ENCODE results near the gene DNAJB8.
A peak's percentile ranks its signal among the peaks of the same experiment; 100 is the strongest.

DNA sequence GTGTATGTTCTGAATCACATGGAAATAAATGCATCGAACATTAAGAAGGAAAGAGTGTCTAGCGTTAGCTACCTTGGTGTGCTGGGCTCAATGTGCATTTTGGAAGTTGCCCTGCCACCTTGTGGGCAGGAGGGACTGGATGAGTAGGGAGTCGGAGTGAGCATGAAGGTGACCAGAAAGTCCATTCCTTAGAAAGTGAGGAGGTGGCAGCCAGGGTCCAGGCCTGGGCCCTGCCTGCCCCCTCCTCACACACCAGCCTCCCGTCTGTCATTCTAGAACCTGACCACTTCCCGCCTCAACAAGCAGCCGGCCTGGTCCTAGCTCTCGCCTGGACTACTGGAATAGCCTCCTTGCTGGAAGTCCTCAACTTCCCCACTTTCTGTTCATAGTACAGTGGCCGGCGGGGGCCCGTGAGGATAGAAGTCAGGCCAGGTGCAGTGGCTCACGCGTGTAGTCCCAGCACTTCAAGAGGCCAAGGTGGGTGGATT lies 36.5 kb upstream of the DNAJB8 start:
- TF ChIP-seq, protein P1, sequence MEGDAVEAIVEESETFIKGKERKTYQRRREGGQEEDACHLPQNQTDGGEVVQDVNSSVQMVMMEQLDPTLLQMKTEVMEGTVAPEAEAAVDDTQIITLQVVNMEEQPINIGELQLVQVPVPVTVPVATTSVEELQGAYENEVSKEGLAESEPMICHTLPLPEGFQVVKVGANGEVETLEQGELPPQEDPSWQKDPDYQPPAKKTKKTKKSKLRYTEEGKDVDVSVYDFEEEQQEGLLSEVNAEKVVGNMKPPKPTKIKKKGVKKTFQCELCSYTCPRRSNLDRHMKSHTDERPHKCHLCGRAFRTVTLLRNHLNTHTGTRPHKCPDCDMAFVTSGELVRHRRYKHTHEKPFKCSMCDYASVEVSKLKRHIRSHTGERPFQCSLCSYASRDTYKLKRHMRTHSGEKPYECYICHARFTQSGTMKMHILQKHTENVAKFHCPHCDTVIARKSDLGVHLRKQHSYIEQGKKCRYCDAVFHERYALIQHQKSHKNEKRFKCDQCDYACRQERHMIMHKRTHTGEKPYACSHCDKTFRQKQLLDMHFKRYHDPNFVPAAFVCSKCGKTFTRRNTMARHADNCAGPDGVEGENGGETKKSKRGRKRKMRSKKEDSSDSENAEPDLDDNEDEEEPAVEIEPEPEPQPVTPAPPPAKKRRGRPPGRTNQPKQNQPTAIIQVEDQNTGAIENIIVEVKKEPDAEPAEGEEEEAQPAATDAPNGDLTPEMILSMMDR (IDR thresholded peaks at IDR 0.05; ENCODE audit: low read depth, low read length, poor library complexity, severe bottlenecking), result peak; percentile 29
- no peak for TF ChIP-seq EZH2phosphoT487 (IDR thresholded peaks at IDR 0.05; ENCODE audit: borderline replicate concordance, low read length)
